MCF 10A (cell line): ENCODE results near the gene NEMP1. TPM values are rescaled to one million over a fixed set of nuclear protein-coding genes. Genes with fewer than 3 reads are reported as not detected.
A peak's percentile ranks its signal among the peaks of the same experiment; 100 is the strongest.

Experiments used
- BruUV-seq: library from RNA; stranded (reverse); fragments of 400-500 nt; replicated peaks from 2 replicates; lab custom pipeline; 2021; lab: Mats Ljungman, UMichigan
- CTCF ChIA-PET: fragments of 300-600 bp; sonication (Branson Sonifier 250); formaldehyde crosslinking; extraction: SDS; loops from one replicate; lab custom pipeline; 2021; ENCODE audit warnings: antibody characterized with exemption, inconsistent platforms; lab: Yijun Ruan, JAX
- POLR2A ChIA-PET: fragments of 300-600, 350-650 bp; sonication (Branson Sonifier 250); formaldehyde crosslinking; extraction: SDS; loops from one replicate; lab custom pipeline; 2020; ENCODE audit warnings: antibody characterized with exemption, inconsistent platforms; lab: Yijun Ruan, JAX
- DNase-seq: peaks from one replicate; pipeline ENCODE4 v3.0.0-alpha.2; 2018; ENCODE audit not compliant: unreplicated experiment
- H3K27ac Mint-ChIP-seq: one replicate; pipeline ENCODE4 v1.8.0; 2022; ENCODE audit warnings: mild to moderate bottlenecking, low read depth, mixed read lengths; ENCODE audit not compliant: unreplicated experiment
- H3K27me3 Mint-ChIP-seq: one replicate; pipeline ENCODE4 v1.8.0; 2022; ENCODE audit warnings: mixed read lengths; ENCODE audit not compliant: insufficient read depth, unreplicated experiment
- H3K36me3 Mint-ChIP-seq: one replicate; pipeline ENCODE4 v1.8.0; 2022; ENCODE audit warnings: mild to moderate bottlenecking, moderate library complexity, mixed read lengths; ENCODE audit not compliant: insufficient read depth, unreplicated experiment
- H3K4me1 Mint-ChIP-seq: one replicate; pipeline ENCODE4 v1.8.0; 2022; ENCODE audit warnings: mixed read lengths; ENCODE audit not compliant: insufficient read depth, unreplicated experiment
- H3K4me3 Mint-ChIP-seq: one replicate; pipeline ENCODE4 v1.8.0; 2022; ENCODE audit warnings: mild to moderate bottlenecking, moderate library complexity, mixed read lengths; ENCODE audit not compliant: unreplicated experiment
- H3K9me3 Mint-ChIP-seq: one replicate; pipeline ENCODE4 v1.8.0; 2022; ENCODE audit warnings: mixed read lengths; ENCODE audit not compliant: unreplicated experiment
- intact Hi-C: fragments of 100-400 bp; cut with micrococcal nuclease; formaldehyde crosslinking; loops from 2 replicates; pipeline ENCODE4 v1.14.1; 2022
- total RNA-seq: library from RNA; stranded (reverse); gene quantifications from 2 replicates; pipeline ENCODE4 v1.2.3, GENCODE V29; 2022
- TF ChIP-seq, protein P1 (sequence below): fragments of 200-600 bp; IDR thresholded peaks from one replicate; pipeline ENCODE4 v1.8.0; 2022; ENCODE audit warnings: antibody characterized with exemption, mild to moderate bottlenecking; ENCODE audit not compliant: unreplicated experiment

Gene NEMP1
- total RNA-seq, 1 experiment from 2014 or later: 17.5 TPM

DNA sequence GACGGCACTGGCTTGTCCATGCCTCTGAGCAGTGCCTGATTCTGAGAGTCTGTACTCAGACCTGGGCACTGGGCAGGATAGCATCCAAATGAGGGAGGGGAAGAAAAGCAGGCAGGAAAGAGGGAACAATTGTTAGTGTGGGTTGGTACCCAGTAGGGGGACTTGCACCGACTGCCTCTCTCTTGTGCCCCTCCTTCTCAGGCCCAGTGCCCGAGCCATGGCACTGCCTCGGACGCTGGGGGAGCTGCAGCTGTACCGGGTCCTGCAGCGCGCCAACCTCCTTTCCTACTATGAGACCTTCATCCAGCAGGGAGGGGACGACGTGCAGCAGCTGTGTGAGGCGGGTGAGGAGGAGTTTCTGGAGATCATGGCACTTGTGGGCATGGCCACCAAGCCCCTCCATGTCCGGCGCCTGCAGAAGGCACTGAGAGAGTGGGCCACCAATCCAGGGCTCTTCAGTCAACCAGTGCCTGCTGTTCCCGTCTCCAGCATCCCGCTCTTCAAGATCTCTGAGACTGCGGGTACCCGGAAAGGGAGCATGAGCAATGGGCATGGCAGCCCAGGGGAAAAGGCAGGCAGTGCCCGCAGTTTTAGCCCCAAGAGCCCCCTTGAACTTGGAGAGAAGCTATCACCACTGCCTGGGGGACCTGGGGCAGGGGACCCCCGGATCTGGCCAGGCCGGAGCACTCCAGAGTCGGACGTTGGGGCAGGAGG lies 12.5 kb upstream of the NEMP1 start:
- Mint-ChIP-seq H3K27ac (peak overlapping the region; percentile 94), H3K4me3 (peak overlapping the region; percentile 90), H3K27me3 (no peaks in the 10 kb centered on the region), H3K9me3 (no peaks in the 10 kb centered on the region), H3K4me1 (peaks cover 51% of the 10 kb centered on the region), H3K36me3 (peaks cover 69% of the 10 kb centered on the region)
- CTCF ChIA-PET: interaction anchor here (0.6 to 13.9 kb wide), 7 partner anchors 11 to 85 kb away, joined by 4 to 147 read pairs (median 10); partner anchors contain the start of gene STAT6
- DNase-seq: no peak
- TF ChIP-seq, protein P1, sequence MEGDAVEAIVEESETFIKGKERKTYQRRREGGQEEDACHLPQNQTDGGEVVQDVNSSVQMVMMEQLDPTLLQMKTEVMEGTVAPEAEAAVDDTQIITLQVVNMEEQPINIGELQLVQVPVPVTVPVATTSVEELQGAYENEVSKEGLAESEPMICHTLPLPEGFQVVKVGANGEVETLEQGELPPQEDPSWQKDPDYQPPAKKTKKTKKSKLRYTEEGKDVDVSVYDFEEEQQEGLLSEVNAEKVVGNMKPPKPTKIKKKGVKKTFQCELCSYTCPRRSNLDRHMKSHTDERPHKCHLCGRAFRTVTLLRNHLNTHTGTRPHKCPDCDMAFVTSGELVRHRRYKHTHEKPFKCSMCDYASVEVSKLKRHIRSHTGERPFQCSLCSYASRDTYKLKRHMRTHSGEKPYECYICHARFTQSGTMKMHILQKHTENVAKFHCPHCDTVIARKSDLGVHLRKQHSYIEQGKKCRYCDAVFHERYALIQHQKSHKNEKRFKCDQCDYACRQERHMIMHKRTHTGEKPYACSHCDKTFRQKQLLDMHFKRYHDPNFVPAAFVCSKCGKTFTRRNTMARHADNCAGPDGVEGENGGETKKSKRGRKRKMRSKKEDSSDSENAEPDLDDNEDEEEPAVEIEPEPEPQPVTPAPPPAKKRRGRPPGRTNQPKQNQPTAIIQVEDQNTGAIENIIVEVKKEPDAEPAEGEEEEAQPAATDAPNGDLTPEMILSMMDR: no peak
- BruUV-seq: no TSS peak
- POLR2A ChIA-PET: interaction anchor here (0.7 to 16.5 kb wide), 9 partner anchors 8 to 674 kb away, joined by 3 to 610 read pairs (median 6); partner anchors contain the start of genes NEMP1 and STAT6
- intact Hi-C loops: no loop called here

DNA sequence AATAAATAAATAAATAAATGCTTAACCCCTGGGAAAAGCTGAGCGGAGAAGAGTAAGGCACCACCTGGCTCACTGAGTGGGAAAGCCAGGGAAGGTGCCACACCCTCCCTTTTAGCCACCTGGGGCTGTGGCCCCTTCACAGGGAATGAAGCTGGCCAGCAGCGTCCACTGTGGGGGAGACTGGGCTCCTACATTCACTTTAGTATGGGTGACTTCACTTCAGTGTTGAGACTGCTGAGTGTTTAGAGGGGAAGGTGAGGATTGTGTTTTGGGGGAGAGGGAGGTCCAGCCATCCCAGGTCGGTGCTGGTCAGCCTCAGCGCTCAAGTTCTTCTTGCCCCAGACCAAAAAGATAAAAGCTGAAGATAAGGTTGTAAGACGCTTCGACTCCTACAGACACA lies 11.9 kb upstream of the NEMP1 start:
- Mint-ChIP-seq H3K27ac (peak overlapping the region; percentile 94), H3K9me3 (no peaks in the 10 kb centered on the region), H3K36me3 (peaks cover 63% of the 10 kb centered on the region), H3K4me1 (peaks cover 50% of the 10 kb centered on the region), H3K27me3 (no peaks in the 10 kb centered on the region), H3K4me3 (peak overlapping the region; percentile 90)
- TF ChIP-seq, protein P1: no peak
- ChIA-PET CTCF (interaction anchor here (0.6 to 13.9 kb wide), 5 partner anchors 11 to 252 kb away, joined by 3 to 147 read pairs (median 5); partner anchors contain the start of gene STAT6), POLR2A (interaction anchor here (0.7 to 16.5 kb wide), 10 partner anchors 8 to 674 kb away, joined by 3 to 610 read pairs (median 6); partner anchors contain the start of genes NEMP1 and STAT6)
- intact Hi-C loops: no loop called here
- no TSS peak for BruUV-seq
- DNase-seq: no peak

DNA sequence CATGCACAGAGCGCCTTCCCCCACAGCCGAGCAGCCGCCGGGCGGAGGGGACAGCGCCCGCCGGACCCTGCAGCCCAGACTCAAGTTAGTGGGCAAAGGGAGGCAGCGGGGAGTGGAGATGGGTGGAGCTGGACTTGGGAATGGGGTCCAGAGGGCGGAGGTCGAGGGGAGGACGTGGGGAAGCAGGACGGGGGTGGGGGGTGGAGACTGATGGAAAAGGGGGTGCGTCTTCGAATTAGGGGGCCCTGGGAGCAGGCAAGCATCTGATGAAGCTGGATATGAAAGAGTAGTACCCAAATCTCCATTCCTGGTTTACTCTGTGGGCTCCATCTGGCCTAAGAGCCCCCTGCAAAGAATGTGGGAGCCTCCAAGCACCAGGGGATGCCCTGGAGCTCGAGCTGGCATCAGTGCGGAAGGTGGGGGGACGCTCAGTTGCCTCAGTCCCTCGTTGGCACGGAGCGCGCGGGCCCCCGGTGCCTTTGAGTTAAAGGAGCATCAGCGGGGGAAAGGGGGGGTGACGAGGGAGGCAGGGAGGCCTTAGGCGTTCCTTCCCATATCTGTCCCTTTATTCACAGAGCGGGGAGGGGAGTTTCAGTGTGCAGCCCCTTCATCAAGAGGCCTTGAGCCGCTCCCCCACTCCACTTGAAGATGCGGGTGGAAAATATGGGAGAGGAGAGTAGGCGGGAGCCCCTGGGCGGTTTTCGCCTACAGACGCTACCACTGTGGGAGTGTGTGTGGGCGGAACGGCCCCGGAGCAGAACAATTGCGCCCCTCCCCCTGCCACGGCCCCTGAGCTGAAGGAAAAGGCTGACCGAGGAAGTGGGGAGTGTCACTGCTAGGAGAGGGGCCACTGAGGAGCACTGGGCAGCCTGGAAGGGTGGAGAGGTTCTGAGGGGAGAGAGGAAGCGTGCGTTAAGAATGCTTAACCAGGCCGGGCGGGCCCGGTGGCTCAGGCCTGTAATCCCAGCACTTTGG lies 11.0 kb upstream of the NEMP1 start:
- ChIA-PET CTCF (interaction anchor here (0.6 to 13.9 kb wide), 5 partner anchors 20 to 252 kb away, joined by 3 to 147 read pairs (median 6); partner anchors contain the start of gene STAT6), POLR2A (interaction anchor here (1.0 to 16.5 kb wide), 7 partner anchors 9 to 86 kb away, joined by 4 to 610 read pairs (median 39); partner anchors contain the start of genes NEMP1 and STAT6)
- Mint-ChIP-seq H3K4me3 (peak overlapping the region; percentile 90), H3K4me1 (peaks cover 44% of the 10 kb centered on the region), H3K36me3 (peaks cover 55% of the 10 kb centered on the region), H3K9me3 (no peaks in the 10 kb centered on the region), H3K27me3 (no peaks in the 10 kb centered on the region), H3K27ac (peak overlapping the region; percentile 94)
- peak; percentile 57 for DNase-seq
- TF ChIP-seq, protein P1: no peak
- intact Hi-C loops: no loop called here
- BruUV-seq: no TSS peak
